Measurements from ENCODE around the gene OR52E1. TPM values are rescaled to one million over a fixed set of nuclear protein-coding genes. Genes with fewer than 3 reads are reported as not detected.

OR52E1 gene
- total RNA-seq: not detected
- polyA plus RNA-seq: not detected

DNA sequence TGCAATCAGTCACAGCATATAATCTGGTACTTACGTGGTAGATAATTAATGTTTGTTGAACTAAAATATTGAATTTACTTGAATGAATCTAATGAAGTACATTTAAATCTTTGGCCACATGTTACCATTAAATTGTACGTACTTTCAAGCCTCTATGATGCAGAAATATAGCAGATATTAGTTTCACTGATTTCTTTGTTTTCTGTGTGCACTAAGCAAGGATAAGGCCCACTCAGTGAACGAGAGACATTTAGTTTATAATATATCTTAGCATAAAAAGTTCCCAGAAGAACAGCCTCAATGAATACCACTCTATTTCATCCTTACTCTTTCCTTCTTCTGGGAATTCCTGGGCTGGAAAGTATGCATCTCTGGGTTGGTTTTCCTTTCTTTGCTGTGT is at the start of gene OR52E1:
TSS of gene OR52E1 (plus strand) at position 301 of the 400 bp plus-strand sequence.
- Histone ChIP-seq H3K36me3 (ENCODE audit: control insufficient read depth in 4 of 4, insufficient read depth in 3 of 4, low read depth in 1 of 4, low read length in 3 of 4) (no peaks in the 10 kb centered on the region), H3K9ac (ENCODE audit: low read depth in 1 of 2, low read length in 2 of 2) (no peak within 1 kb of the TSS), H3K9me3 (ENCODE audit: control insufficient read depth in 4 of 4, low read length in 3 of 4) (peaks cover 0 to 4% (median 0%) of the 10 kb centered on the region in 4 donors), H3K27ac (ENCODE audit: low read depth in 1 of 2, low read length in 2 of 2) (no peak within 1 kb of the TSS), H3K4me3 (ENCODE audit: low read depth in 1 of 3, low read length in 3 of 3) (no peak within 1 kb of the TSS), H3K4me1 (ENCODE audit: control insufficient read depth in 4 of 4, insufficient read depth in 4 of 4, low read length in 3 of 4) (no peaks in the 10 kb centered on the region), H3K27me3 (ENCODE audit: control insufficient read depth in 4 of 4, insufficient read depth in 4 of 4, low read length in 3 of 4) (peaks cover 0 to 2% (median 0%) of the 10 kb centered on the region in 4 donors)
- no peak for TF ChIP-seq GABPA (IDR thresholded peaks at IDR 0.05 in 1 of 2, conservative IDR thresholded peaks at IDR 0.05 in 1 of 2)
- no peak for TF ChIP-seq SP1 (IDR thresholded peaks at IDR 0.05)
- no peak for TF ChIP-seq HNF4A (conservative IDR thresholded peaks at IDR 0.05)
- TF ChIP-seq NR2F2 (IDR thresholded peaks at IDR 0.05): no peak
- no peak for TF ChIP-seq TAF1 (conservative IDR thresholded peaks at IDR 0.05)
- TF ChIP-seq FOXA2 (IDR thresholded peaks at IDR 0.05): no peak
- no peak for TF ChIP-seq RXRA (IDR thresholded peaks at IDR 0.05)
- no peak for TF ChIP-seq EGR1 (IDR thresholded peaks at IDR 0.05; ENCODE audit: low read depth in 2 of 2)
- no peak for TF ChIP-seq FOXA1 (IDR thresholded peaks at IDR 0.05)
- TF ChIP-seq, protein P1, sequence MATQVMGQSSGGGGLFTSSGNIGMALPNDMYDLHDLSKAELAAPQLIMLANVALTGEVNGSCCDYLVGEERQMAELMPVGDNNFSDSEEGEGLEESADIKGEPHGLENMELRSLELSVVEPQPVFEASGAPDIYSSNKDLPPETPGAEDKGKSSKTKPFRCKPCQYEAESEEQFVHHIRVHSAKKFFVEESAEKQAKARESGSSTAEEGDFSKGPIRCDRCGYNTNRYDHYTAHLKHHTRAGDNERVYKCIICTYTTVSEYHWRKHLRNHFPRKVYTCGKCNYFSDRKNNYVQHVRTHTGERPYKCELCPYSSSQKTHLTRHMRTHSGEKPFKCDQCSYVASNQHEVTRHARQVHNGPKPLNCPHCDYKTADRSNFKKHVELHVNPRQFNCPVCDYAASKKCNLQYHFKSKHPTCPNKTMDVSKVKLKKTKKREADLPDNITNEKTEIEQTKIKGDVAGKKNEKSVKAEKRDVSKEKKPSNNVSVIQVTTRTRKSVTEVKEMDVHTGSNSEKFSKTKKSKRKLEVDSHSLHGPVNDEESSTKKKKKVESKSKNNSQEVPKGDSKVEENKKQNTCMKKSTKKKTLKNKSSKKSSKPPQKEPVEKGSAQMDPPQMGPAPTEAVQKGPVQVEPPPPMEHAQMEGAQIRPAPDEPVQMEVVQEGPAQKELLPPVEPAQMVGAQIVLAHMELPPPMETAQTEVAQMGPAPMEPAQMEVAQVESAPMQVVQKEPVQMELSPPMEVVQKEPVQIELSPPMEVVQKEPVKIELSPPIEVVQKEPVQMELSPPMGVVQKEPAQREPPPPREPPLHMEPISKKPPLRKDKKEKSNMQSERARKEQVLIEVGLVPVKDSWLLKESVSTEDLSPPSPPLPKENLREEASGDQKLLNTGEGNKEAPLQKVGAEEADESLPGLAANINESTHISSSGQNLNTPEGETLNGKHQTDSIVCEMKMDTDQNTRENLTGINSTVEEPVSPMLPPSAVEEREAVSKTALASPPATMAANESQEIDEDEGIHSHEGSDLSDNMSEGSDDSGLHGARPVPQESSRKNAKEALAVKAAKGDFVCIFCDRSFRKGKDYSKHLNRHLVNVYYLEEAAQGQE (IDR thresholded peaks at IDR 0.05): no peak
- TF ChIP-seq, protein P2, sequence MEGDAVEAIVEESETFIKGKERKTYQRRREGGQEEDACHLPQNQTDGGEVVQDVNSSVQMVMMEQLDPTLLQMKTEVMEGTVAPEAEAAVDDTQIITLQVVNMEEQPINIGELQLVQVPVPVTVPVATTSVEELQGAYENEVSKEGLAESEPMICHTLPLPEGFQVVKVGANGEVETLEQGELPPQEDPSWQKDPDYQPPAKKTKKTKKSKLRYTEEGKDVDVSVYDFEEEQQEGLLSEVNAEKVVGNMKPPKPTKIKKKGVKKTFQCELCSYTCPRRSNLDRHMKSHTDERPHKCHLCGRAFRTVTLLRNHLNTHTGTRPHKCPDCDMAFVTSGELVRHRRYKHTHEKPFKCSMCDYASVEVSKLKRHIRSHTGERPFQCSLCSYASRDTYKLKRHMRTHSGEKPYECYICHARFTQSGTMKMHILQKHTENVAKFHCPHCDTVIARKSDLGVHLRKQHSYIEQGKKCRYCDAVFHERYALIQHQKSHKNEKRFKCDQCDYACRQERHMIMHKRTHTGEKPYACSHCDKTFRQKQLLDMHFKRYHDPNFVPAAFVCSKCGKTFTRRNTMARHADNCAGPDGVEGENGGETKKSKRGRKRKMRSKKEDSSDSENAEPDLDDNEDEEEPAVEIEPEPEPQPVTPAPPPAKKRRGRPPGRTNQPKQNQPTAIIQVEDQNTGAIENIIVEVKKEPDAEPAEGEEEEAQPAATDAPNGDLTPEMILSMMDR (IDR thresholded peaks at IDR 0.05; ENCODE audit: low read depth, low read length, missing input control): no peak
- TF ChIP-seq, protein P3, sequence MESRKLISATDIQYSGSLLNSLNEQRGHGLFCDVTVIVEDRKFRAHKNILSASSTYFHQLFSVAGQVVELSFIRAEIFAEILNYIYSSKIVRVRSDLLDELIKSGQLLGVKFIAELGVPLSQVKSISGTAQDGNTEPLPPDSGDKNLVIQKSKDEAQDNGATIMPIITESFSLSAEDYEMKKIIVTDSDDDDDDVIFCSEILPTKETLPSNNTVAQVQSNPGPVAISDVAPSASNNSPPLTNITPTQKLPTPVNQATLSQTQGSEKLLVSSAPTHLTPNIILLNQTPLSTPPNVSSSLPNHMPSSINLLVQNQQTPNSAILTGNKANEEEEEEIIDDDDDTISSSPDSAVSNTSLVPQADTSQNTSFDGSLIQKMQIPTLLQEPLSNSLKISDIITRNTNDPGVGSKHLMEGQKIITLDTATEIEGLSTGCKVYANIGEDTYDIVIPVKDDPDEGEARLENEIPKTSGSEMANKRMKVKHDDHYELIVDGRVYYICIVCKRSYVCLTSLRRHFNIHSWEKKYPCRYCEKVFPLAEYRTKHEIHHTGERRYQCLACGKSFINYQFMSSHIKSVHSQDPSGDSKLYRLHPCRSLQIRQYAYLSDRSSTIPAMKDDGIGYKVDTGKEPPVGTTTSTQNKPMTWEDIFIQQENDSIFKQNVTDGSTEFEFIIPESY (IDR thresholded peaks at IDR 0.05): no peak
- no peak for TF ChIP-seq JUND (IDR thresholded peaks at IDR 0.05)
- no peak for TF ChIP-seq HNF4G (IDR thresholded peaks at IDR 0.05)
- DNase-seq (ENCODE audit: low spot score): no peak
- WGBS: 52% methylated on average over 3 of the region's 3 CpGs

DNA sequence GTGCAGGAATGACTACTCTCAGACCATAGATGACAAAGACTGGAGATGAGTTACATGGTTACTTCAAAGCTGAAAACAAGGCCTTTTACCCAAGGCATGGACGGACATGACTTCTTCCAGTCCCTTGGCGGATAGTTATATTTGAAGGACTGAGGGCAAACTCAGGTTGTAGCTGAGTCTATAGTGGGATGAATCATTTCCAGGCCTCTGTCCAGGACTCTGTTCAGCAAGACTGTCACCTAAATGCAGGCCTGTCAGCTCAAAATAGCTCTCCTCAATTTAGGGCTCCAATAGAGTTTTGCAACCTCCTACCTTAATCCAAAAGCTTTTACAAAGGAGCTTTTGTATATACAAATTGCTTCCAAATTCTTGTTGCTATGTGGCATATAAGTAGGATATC is 47.4 kb upstream of the OR52E1 start:
- no peaks in the 10 kb centered on the region for H3K4me1 ChIP-seq (ENCODE audit: control insufficient read depth in 4 of 4, insufficient read depth in 4 of 4, low read length in 3 of 4)
- WGBS: 87% methylated on average over 2 of the region's 2 CpGs

More for the DNA sequence above, 47.4 kb upstream of the OR52E1 start:
- Histone ChIP-seq H3K27me3 (ENCODE audit: control insufficient read depth in 4 of 4, insufficient read depth in 4 of 4, low read length in 3 of 4) (no peaks in the 10 kb centered on the region), H3K9me3 (ENCODE audit: control insufficient read depth in 4 of 4, low read length in 3 of 4) (peaks cover 0 to 9% (median 5%) of the 10 kb centered on the region in 4 donors), H3K9ac (ENCODE audit: low read depth in 1 of 2, low read length in 2 of 2) (no peak overlapping the region), H3K27ac (ENCODE audit: low read depth in 1 of 2, low read length in 2 of 2) (no peak overlapping the region), H3K4me3 (ENCODE audit: low read depth in 1 of 3, low read length in 3 of 3) (no peak overlapping the region), H3K36me3 (ENCODE audit: control insufficient read depth in 4 of 4, insufficient read depth in 3 of 4, low read depth in 1 of 4, low read length in 3 of 4) (no peaks in the 10 kb centered on the region)
- TF ChIP-seq FOXA2 (IDR thresholded peaks at IDR 0.05): no peak
- TF ChIP-seq FOXA1 (IDR thresholded peaks at IDR 0.05): no peak
- TF ChIP-seq, protein P3 (IDR thresholded peaks at IDR 0.05): no peak
- TF ChIP-seq, protein P4, sequence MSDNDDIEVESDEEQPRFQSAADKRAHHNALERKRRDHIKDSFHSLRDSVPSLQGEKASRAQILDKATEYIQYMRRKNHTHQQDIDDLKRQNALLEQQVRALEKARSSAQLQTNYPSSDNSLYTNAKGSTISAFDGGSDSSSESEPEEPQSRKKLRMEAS (IDR thresholded peaks at IDR 0.05): no peak
- TF ChIP-seq RAD21 (IDR thresholded peaks at IDR 0.05): no peak
- no peak for TF ChIP-seq TAF1 (conservative IDR thresholded peaks at IDR 0.05)
- no peak for TF ChIP-seq GABPA (IDR thresholded peaks at IDR 0.05 in 1 of 2, conservative IDR thresholded peaks at IDR 0.05 in 1 of 2)
- TF ChIP-seq NR2F2 (IDR thresholded peaks at IDR 0.05): no peak
- TF ChIP-seq HNF4A (conservative IDR thresholded peaks at IDR 0.05): no peak
- no peak for TF ChIP-seq EGR1 (IDR thresholded peaks at IDR 0.05; ENCODE audit: low read depth in 2 of 2)
- TF ChIP-seq HNF4G (IDR thresholded peaks at IDR 0.05): no peak
- TF ChIP-seq, protein P2 (IDR thresholded peaks at IDR 0.05; ENCODE audit: low read depth, low read length, missing input control): no peak
- TF ChIP-seq, protein P5, sequence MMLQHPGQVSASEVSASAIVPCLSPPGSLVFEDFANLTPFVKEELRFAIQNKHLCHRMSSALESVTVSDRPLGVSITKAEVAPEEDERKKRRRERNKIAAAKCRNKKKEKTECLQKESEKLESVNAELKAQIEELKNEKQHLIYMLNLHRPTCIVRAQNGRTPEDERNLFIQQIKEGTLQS (IDR thresholded peaks at IDR 0.05): no peak
- no peak for TF ChIP-seq JUND (IDR thresholded peaks at IDR 0.05)
- DNase-seq (ENCODE audit: low spot score): no peak
